GM12878 (cell line): Measurements from ENCODE around the gene FCGBP.
"Not testable (repeated sequence)": the region's sequence is repeated elsewhere in the genome, so short reads cannot be mapped to it uniquely, and the experiment has no call there.

Experiments used
- CHD2 ChIP-seq: IDR thresholded peaks from 2 replicates; pipeline ENCODE4 v1.6.1; 2011; ENCODE audit warnings: low read depth, low read length, improper control_type of control experiment, borderline replicate concordance
- EP300 ChIP-seq, 2 experiments: fragments of 150-350 bp in 1 of 2; IDR thresholded peaks; 2 replicates each; pipeline ENCODE4 v1.6.1; 2011 to 2012; ENCODE audit warnings: low read depth in 2 of 2, low read length in 2 of 2, borderline replicate concordance in 1 of 2, improper control_type of control experiment in 1 of 2, inconsistent platforms in 1 of 2; ENCODE audit not compliant: control insufficient read depth in 1 of 2
- MXI1 ChIP-seq: fragments of 150-350 bp; IDR thresholded peaks from 2 replicates; pipeline ENCODE4 v1.6.1; 2011; ENCODE audit warnings: low read depth, mild to moderate bottlenecking, inconsistent platforms, low read length, improper control_type of control experiment
- NFYB ChIP-seq: IDR thresholded peaks from 2 replicates; pipeline ENCODE4 v1.6.1; 2011; ENCODE audit warnings: low read depth, mild to moderate bottlenecking, low read length, improper control_type of control experiment, moderate library complexity; ENCODE audit not compliant: insufficient read depth
- POLR2A ChIP-seq: IDR thresholded peaks from 2 replicates; pipeline ENCODE4 v1.6.1; 2011; ENCODE audit warnings: low read depth, mild to moderate bottlenecking, low read length
- POLR2AphosphoS5 ChIP-seq: IDR thresholded peaks from 2 replicates; pipeline ENCODE4 v1.6.1; 2011; ENCODE audit warnings: mild to moderate bottlenecking, low read length, inconsistent platforms
- SIN3A ChIP-seq: IDR thresholded peaks from 2 replicates; pipeline ENCODE4 v1.6.1; 2012; ENCODE audit warnings: low read depth, low read length, improper control_type of control experiment
- TF ChIP-seq, protein P1 (sequence below), 3 experiments: IDR thresholded peaks in 2 of 3; conservative IDR thresholded peaks in 1 of 3; 2 replicates each; pipeline ENCODE4 v1.5.1; 2011; ENCODE audit warnings: low read depth in 3 of 3, low read length in 3 of 3, mild to moderate bottlenecking in 3 of 3, control low read depth in 2 of 3, moderate library complexity in 2 of 3, inconsistent platforms in 1 of 3, mixed read lengths in 1 of 3; ENCODE audit not compliant: control insufficient read depth in 2 of 3, insufficient read depth in 1 of 3; ENCODE audit errors: extremely low read depth in 1 of 3

DNA sequence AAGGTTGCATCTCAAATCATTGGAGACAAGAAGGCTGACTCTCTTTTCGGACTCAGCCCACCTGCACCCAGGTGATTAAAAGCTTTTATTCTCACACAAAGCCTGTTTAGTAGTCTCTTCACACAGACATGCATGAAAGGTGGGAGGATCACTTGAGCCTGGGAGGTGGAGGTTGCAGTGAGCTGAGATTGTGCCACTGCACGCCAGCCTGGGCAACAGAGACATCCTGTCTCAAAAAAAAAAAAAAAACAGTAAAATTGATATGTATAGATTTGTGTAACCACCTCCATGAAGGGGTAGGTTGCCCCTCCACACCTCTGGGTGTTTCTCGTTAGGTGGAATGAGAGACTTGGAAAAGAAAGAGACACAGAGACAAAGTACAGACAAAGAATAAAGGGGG is 24.5 kb upstream of the FCGBP start:
- not testable (repeated sequence) for TF ChIP-seq POLR2A; MXI1; EP300 (IDR thresholded peaks at IDR 0.05; ENCODE audit: borderline replicate concordance in 1 of 2, control insufficient read depth in 1 of 2, low read depth in 2 of 2, low read length in 2 of 2); POLR2AphosphoS5; CHD2; SIN3A; NFYB
- TF ChIP-seq, protein P1, sequence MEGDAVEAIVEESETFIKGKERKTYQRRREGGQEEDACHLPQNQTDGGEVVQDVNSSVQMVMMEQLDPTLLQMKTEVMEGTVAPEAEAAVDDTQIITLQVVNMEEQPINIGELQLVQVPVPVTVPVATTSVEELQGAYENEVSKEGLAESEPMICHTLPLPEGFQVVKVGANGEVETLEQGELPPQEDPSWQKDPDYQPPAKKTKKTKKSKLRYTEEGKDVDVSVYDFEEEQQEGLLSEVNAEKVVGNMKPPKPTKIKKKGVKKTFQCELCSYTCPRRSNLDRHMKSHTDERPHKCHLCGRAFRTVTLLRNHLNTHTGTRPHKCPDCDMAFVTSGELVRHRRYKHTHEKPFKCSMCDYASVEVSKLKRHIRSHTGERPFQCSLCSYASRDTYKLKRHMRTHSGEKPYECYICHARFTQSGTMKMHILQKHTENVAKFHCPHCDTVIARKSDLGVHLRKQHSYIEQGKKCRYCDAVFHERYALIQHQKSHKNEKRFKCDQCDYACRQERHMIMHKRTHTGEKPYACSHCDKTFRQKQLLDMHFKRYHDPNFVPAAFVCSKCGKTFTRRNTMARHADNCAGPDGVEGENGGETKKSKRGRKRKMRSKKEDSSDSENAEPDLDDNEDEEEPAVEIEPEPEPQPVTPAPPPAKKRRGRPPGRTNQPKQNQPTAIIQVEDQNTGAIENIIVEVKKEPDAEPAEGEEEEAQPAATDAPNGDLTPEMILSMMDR (IDR thresholded peaks at IDR 0.05 in 2 of 3, conservative IDR thresholded peaks at IDR 0.05 in 1 of 3; ENCODE audit: control insufficient read depth in 2 of 3, extremely low read depth in 1 of 3, insufficient read depth in 1 of 3, low read depth in 3 of 3, low read length in 3 of 3): not testable (repeated sequence)
